HepG2 (cell line): Measurements from ENCODE around the gene PSMD2. TPM values are rescaled to one million over a fixed set of nuclear protein-coding genes. Genes with fewer than 3 reads are reported as not detected.

Experiments used
- ATF4 ChIP-seq, 2 experiments: fragments of 450-650 bp in 1 of 2; sonication (generic) in 1 of 2; formaldehyde crosslinking; IDR thresholded peaks; 2 replicates each; pipeline versions ENCODE4 v1.5.0 to v1.8.0; 2020 to 2022; ENCODE audit warnings: mild to moderate bottlenecking in 1 of 2, missing genetic modification reagents in 1 of 2
- CTCF ChIP-seq: sonication (generic); formaldehyde crosslinking; IDR thresholded peaks from 2 replicates; pipeline ENCODE4 v1.5.0; 2020; ENCODE audit warnings: mild to moderate bottlenecking, missing genetic modification reagents, moderate library complexity
- FOSL2 ChIP-seq: sonication (generic); formaldehyde crosslinking; IDR thresholded peaks from 2 replicates; pipeline ENCODE4 v1.4.0; 2020; ENCODE audit warnings: missing genetic modification reagents
- HDAC1 ChIP-seq: sonication (generic); formaldehyde crosslinking; IDR thresholded peaks from 2 replicates; pipeline ENCODE4 v1.5.1; 2020; ENCODE audit warnings: mild to moderate bottlenecking, missing genetic modification reagents
- HINFP ChIP-seq: sonication (generic); formaldehyde crosslinking; IDR thresholded peaks from 2 replicates; pipeline ENCODE4 v1.4.0; 2020; ENCODE audit warnings: low read depth, mild to moderate bottlenecking, missing genetic modification reagents
- LRRFIP1 ChIP-seq: sonication (generic); formaldehyde crosslinking; conservative IDR thresholded peaks from 2 replicates; pipeline ENCODE4 v1.4.0; 2020; ENCODE audit warnings: missing genetic modification reagents
- MED1 ChIP-seq: sonication (generic); formaldehyde crosslinking; IDR thresholded peaks from 2 replicates; pipeline ENCODE4 v1.4.0; 2020; ENCODE audit warnings: missing genetic modification reagents
- PAWR ChIP-seq: sonication (generic); formaldehyde crosslinking; IDR thresholded peaks from 2 replicates; pipeline ENCODE4 v1.4.0; 2020; ENCODE audit warnings: missing genetic modification reagents, mild to moderate bottlenecking, borderline replicate concordance
- PAX8 ChIP-seq: sonication (generic); formaldehyde crosslinking; IDR thresholded peaks from 2 replicates; pipeline ENCODE4 v1.8.0; 2022; ENCODE audit warnings: mild to moderate bottlenecking, missing genetic modification reagents, borderline replicate concordance
- RAD51 ChIP-seq: fragments of 450-650 bp; IDR thresholded peaks from 2 replicates; pipeline ENCODE4 v1.6.1; 2016; ENCODE audit warnings: borderline replicate concordance
- SAFB2 ChIP-seq: sonication (generic); formaldehyde crosslinking; IDR thresholded peaks from 2 replicates; pipeline ENCODE4 v1.5.1; 2020; ENCODE audit warnings: missing genetic modification reagents, low read depth, mild to moderate bottlenecking, borderline replicate concordance
- SP4 ChIP-seq: sonication (generic); formaldehyde crosslinking; IDR thresholded peaks from 2 replicates; pipeline ENCODE4 v1.8.1; 2023; ENCODE audit warnings: mild to moderate bottlenecking, missing genetic modification reagents
- ZBTB2 ChIP-seq: sonication (generic); formaldehyde crosslinking; IDR thresholded peaks from 2 replicates; pipeline ENCODE4 v1.8.0; 2022; ENCODE audit warnings: low read depth, missing genetic modification reagents
- ZC3H13 ChIP-seq: sonication (generic); formaldehyde crosslinking; IDR thresholded peaks from 2 replicates; pipeline ENCODE4 v1.8.1; 2023; ENCODE audit warnings: mild to moderate bottlenecking, missing genetic modification reagents, moderate library complexity
- ZFX ChIP-seq: sonication (generic); formaldehyde crosslinking; IDR thresholded peaks from 2 replicates; pipeline ENCODE4 v1.4.0; 2020; ENCODE audit warnings: mild to moderate bottlenecking, low read depth, missing genetic modification reagents, moderate library complexity
- ZNF441 ChIP-seq: sonication (generic); formaldehyde crosslinking; IDR thresholded peaks from 2 replicates; pipeline ENCODE4 v1.7.0; 2021; ENCODE audit warnings: missing genetic modification reagents, borderline replicate concordance
- ZNF543 ChIP-seq: sonication (generic); formaldehyde crosslinking; IDR thresholded peaks from 2 replicates; pipeline ENCODE4 v1.4.0; 2020; ENCODE audit warnings: mild to moderate bottlenecking, missing genetic modification reagents
- ZNF616 ChIP-seq: sonication (generic); formaldehyde crosslinking; IDR thresholded peaks from 2 replicates; pipeline ENCODE4 v1.5.0; 2020; ENCODE audit warnings: low read depth, mild to moderate bottlenecking, missing genetic modification reagents
- polyA plus RNA-seq, 8 experiments: library from polyadenylated mRNA; depleted of rRNA in 3 of 8; stranded (reverse) in 7 of 8; unstranded in 1 of 8; fragments of >200 nt; fragmentation: Illumina TruSeq in 4 of 8; extraction: Trizol in 4 of 8; gene quantifications; 2 replicates each; pipeline versions ENCODE4 v1.2.1 to v1.2.3, GENCODE V29; 2011 to 2016; ENCODE audit warnings: low read depth in 4 of 8, missing spikeins in 1 of 8, mixed read lengths in 1 of 8; ENCODE audit not compliant: insufficient read depth in 1 of 8
- total RNA-seq, 5 experiments: library from RNA; depleted of rRNA; stranded (reverse); fragments of >200 nt; fragmentation: Illumina TruSeq; extraction: Trizol; gene quantifications; 2 replicates each; pipeline ENCODE4 v1.2.3, GENCODE V29; 2016; ENCODE audit warnings: low read depth in 1 of 5

PSMD2 gene
- total and polyA plus RNA-seq, 2 of the 13 experiments (the other 11 are each of a cell fraction or from before 2014, with no cell fraction given) = 125 to 200 TPM

GRCh38 chr3:184335661-184336546 lies 36.9 kb downstream of the PSMD2 start (continued):
- TF ChIP-seq SP4 (peak; percentile 89), FOSL2 (CRISPR knock-in tag) (peak; percentile 60; the same call in 1 of the 2 replicates), ZNF543 (CRISPR knock-in tag) (no peak), ZBTB2 (CRISPR knock-in tag) (peak; percentile 78), ZNF616 (0 out of 2 replicates have a peak, but pooled peaks have one; percentile 42), RAD51 (no peak), PAWR (CRISPR knock-in tag) (no peak), ZFX (CRISPR knock-in tag) (peak; percentile 82), CTCF (CRISPR knock-in tag) (peak; percentile 46), HDAC1 (CRISPR knock-in tag) (peak; percentile 85), MED1 (CRISPR knock-in tag) (peak; percentile 10; the same call in 1 of the 2 replicates), ZC3H13 (CRISPR knock-in tag) (peak; percentile 81), LRRFIP1 (CRISPR knock-in tag) (no peak), ATF4 (CRISPR knock-in tag; IDR thresholded peaks at IDR 0.05) (peak in 1 of 2 experiments; percentile 48; a peak in 2 of 4 replicates), PAX8 (CRISPR knock-in tag) (no peak), SAFB2 (CRISPR knock-in tag) (peak; percentile 72; the same call in 1 of the 2 replicates), HINFP (CRISPR knock-in tag) (peak; percentile 27; the same call in 1 of the 2 replicates), ZNF441 (peak; percentile 70; the same call in 1 of the 2 replicates)
